Thymus (tissue), 14 donors: Measurements from ENCODE around the gene ARL13A. TPM values are rescaled to one million over a fixed set of nuclear protein-coding genes. Genes with fewer than 3 reads are reported as not detected.
A peak's percentile ranks its signal among the peaks of the same experiment; 100 is the strongest.

Experiments
- DNase-seq, 9 donors: peaks; one replicate each; pipeline ENCODE4 v3.0.0-alpha.2; 2013; ENCODE audit warnings: low spot score in 9 of 9, low read depth in 6 of 9, missing footprints in 1 of 9
- H3K27ac ChIP-seq, 2 donors: one replicate each; pipeline ENCODE4 v1.5.1; 2013; ENCODE audit warnings: control low read depth in 1 of 2, low read depth in 1 of 2, low read length in 1 of 2, mild to moderate bottlenecking in 1 of 2, moderate library complexity in 1 of 2
- H3K27me3 ChIP-seq, 2 donors: one replicate each; pipeline ENCODE4 v1.5.1; 2013; ENCODE audit warnings: low read length in 1 of 2; ENCODE audit not compliant: control insufficient read depth in 2 of 2, insufficient read depth in 1 of 2
- H3K36me3 ChIP-seq, 2 donors: one replicate each; pipeline ENCODE4 v1.5.1; 2013; ENCODE audit warnings: low read length in 1 of 2, mild to moderate bottlenecking in 1 of 2, moderate library complexity in 1 of 2; ENCODE audit not compliant: control insufficient read depth in 2 of 2, insufficient read depth in 2 of 2
- H3K4me1 ChIP-seq, 2 donors: one replicate each; pipeline ENCODE4 v1.5.1; 2013; ENCODE audit warnings: low read length in 2 of 2; ENCODE audit not compliant: control insufficient read depth in 2 of 2, insufficient read depth in 2 of 2
- H3K4me3 ChIP-seq, 2 donors: one replicate each; pipeline ENCODE4 v1.5.1; 2013; ENCODE audit warnings: low read length in 2 of 2, control low read depth in 1 of 2, mild to moderate bottlenecking in 1 of 2
- H3K9me3 ChIP-seq, 2 donors: one replicate each; pipeline ENCODE4 v1.5.1; 2013; ENCODE audit warnings: low read length in 1 of 2, mild to moderate bottlenecking in 1 of 2; ENCODE audit not compliant: control insufficient read depth in 2 of 2, insufficient read depth in 1 of 2
- WGBS: extraction: QIAGEN DNeasy Blood & Tissue Kit; methylation state at CpG from one replicate; pipeline ENCODE4 v1.1.7; 2013; 5-methylcytosine and 5-hydroxymethylcytosine counted together
- long read RNA-seq, 10 donors: transcript quantifications; one replicate each; lab custom pipeline, GENCODE V29; 2026
- polyA plus RNA-seq: library from polyadenylated mRNA; stranded (reverse); fragments of 200-250 nt; gene quantifications from one replicate; pipeline ENCODE4 v1.2.3, GENCODE V29; 2013
- total RNA-seq: library from RNA; stranded (reverse); fragments of 120-200 nt; gene quantifications from one replicate; pipeline ENCODE4 v1.2.4, GENCODE V29; 2013
- donor health status: healthy.

Gene ARL13A
- total RNA-seq (not detected), polyA plus RNA-seq (0.02 TPM)
- long read RNA-seq, donor 1: 0 reads
- long read RNA-seq, donor 2: 0 reads
- long read RNA-seq, donor 3: 0 reads
- long read RNA-seq, donor 4: 0 reads
- long read RNA-seq, donor 5, partial matches to known transcripts: 12 of 12 reads
- long read RNA-seq, donor 5, other reads (novel, unspliced or antisense): 0 of 12 reads
- long read RNA-seq, donor 6: 0 reads
- long read RNA-seq, donor 7: 0 reads
- long read RNA-seq, donor 8: 0 reads
- long read RNA-seq, donor 9: 0 reads
- long read RNA-seq, donor 10: 0 reads

DNA sequence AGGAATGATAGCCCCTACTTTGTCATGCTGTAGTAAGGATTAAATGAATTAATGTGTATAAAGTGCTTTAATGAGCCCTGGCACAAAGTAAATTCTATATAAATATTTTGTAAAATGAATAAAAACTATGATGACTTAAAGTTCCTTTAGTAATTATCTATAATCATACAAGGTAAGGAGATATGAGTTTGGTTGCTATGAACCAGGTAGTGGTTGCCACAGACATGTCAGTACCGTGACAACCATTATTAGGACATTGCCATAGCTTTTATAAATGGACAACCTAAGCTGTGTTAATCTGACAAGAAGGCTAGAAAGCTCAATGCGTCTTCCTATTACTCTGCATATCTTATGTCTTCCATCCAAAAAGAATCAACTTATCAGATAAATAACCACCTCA, at the start of gene ARL13A:
ARL13A (plus strand) TSS at position 301 of the 400 bp plus-strand sequence. CDS start 3,982 bp downstream, outside the sequence.
- Histone ChIP-seq H3K27ac (no peak within 1 kb of the TSS), H3K4me1 (no peaks in the 10 kb centered on the region), H3K27me3 (no peaks in the 10 kb centered on the region), H3K4me3 (no peak within 1 kb of the TSS), H3K36me3 (no peaks in the 10 kb centered on the region), H3K9me3 (no peaks in the 10 kb centered on the region)
- WGBS: 100% methylated on average over 2 of the region's 2 CpGs
- no peak for DNase-seq

DNA sequence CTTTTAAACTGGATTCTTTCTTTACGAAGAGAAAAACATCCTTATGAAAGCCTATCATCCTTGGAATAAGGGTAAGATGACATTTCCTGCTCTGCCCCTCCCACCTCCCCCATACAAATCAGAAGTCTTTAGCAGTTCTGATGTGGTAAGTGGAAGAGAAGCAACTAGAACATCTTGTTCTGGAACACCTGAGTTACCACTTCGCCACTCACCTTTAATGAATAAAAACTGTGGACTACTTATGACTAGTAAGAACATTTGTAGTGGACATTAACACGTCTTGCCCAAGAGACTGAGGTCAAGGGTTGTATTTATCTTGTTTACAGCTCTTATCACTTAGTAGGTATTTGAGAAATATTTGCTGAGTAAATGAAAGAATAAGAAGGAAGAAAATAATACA, 45.1 kb upstream of the ARL13A start:
- WGBS: 68% methylated on average over 3 of the region's 3 CpGs
- H3K36me3 ChIP-seq: no peaks in the 10 kb centered on the region

DNA sequence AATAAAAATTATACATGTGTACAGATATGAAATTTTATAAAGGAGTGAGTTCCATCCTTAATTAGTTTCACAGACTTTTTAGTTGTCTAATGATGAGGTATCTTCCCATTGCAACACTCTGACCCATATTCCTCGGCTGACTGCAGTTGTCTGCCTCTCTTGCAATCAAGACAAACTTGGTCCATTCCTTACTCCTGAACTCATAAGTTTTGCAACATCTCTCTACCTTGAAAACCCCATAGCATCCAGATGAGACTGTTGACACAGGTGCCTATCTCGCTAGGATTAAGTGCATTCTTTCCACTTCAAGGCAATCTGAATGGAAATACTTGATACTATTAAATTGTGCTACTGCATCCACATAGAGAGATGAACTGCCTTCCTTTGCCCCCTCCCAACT, 43.1 kb upstream of the ARL13A start:
- peaks cover 3% of the 10 kb centered on the region in 2 donors for H3K4me1 ChIP-seq
- WGBS: 98% methylated on average over 2 of the region's 2 CpGs
- peaks cover 0 to 18% of the 10 kb centered on the region in 2 donors for H3K27me3 ChIP-seq
- H3K4me3 ChIP-seq: peak overlapping the region in 1 of 2 donors; percentile 72
- no peaks in the 10 kb centered on the region for H3K9me3 ChIP-seq
- H3K27ac ChIP-seq: peak overlapping the region in 1 of 2 donors; percentile 31
- H3K36me3 ChIP-seq: no peaks in the 10 kb centered on the region
- DNase-seq: no peak

More for the DNA sequence above, 45.1 kb upstream of the ARL13A start:
- peaks cover 0 to 17% of the 10 kb centered on the region in 2 donors for H3K27me3 ChIP-seq
- peaks cover 3% of the 10 kb centered on the region in 2 donors for H3K4me1 ChIP-seq
- H3K9me3 ChIP-seq: no peaks in the 10 kb centered on the region
- peak overlapping the region in 1 of 2 donors; percentile 72 for H3K4me3 ChIP-seq
- DNase-seq: peak in 1 of 9 donors; percentile 40
- peak overlapping the region in 1 of 2 donors; percentile 31 for H3K27ac ChIP-seq

DNA sequence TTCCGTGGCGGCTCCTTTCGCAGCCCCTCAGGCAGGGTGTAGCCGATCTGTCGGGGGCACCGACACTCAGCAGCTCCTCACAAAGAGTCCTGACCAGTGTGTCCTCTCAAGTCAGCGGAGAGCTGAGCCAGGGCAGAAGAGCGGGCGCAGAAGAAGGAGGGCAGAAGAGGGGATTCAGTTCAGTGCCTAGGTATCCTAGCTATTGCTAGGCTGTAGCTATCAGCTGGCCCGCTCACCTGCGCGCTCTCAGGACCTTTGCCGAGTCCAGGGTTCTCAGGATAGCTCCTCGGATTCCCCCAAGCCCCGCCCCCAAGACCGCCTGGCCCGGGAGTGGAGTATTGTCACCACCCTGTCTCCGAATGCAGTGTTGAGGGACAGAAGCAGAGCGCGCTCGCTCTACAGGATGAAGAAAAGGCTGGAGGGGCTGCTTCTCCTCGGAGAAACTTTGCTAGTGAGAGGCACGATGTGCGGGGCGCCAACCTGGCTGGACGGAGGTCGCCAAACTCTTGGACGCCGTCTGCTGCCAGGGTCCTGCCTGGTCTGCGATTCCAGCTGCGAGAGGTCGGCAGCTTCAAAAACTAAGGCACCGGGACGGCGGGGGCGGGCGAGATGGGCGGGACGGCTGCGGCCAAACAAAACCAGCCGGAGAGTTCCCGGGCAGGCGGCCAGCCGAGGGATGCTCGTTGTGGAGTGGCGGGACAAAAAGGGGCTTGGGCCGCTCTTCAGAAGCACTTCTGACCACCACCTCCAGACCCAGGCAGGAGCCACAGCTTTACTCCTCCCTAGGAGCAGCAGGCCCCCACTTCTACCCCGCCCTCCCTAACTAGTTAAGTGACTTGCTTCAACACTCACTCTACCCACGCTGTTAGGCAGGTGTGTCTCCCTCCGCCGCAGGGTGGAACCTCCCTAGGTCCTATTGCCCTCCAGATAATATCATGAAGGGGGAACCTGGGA, 40.6 kb upstream of the ARL13A start, which contains the start of gene XKRX:
XKRX (minus strand) TSS at position 258 of the 954 bp plus-strand sequence. CDS start 613 bp downstream, outside the sequence.
- peak within 1 kb of the TSS in 1 of 2 donors; percentile 87 for H3K27ac ChIP-seq

DNA sequence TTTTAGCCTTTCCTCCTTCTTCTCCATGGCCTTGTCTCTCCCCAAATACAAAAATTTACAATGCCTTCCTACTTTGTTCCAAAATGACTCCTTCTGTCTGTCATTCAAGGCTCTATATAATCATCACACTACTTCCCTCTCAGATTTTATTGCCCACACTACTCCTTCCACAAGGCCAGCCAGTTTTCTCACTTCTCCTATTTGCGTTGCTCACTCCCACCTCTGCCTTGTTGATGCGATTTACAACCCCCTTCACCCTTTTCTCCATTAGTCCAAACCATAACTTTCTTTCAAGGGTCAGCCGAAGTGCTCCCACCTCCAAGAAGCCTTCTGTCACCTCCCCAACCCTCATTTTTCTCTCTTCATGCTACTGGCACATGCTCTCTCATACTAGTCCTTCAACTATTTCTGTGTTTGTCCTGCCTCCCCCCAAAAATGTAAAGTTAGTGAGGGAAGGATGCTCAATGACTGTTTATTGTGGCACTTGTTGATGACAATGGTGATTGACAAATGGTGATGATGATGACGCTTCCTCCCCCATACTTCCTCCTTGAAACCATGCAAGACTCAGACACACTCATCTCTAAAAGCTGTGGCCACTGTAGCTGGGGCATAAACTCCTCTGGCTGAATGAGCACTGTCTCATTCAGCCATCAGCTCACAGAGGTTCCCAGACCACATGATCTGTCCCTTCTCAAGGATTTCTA, 38.1 kb upstream of the ARL13A start:
- Histone ChIP-seq H3K4me3 (no peak overlapping the region), H3K9me3 (no peaks in the 10 kb centered on the region), H3K36me3 (no peaks in the 10 kb centered on the region), H3K4me1 (peaks cover 0 to 3% of the 10 kb centered on the region in 2 donors), H3K27ac (no peak overlapping the region), H3K27me3 (peaks cover 0 to 18% of the 10 kb centered on the region in 2 donors)
- 96% methylated on average over 4 of the region's 4 CpGs for WGBS
- DNase-seq: no peak

More for the DNA sequence above, 40.6 kb upstream of the ARL13A start, which contains the start of gene XKRX:
- peaks cover 0 to 18% of the 10 kb centered on the region in 2 donors for H3K27me3 ChIP-seq
- H3K4me3 ChIP-seq: peak within 1 kb of the TSS; percentile 18 to 72
- DNase-seq: peak in 5 of 9 donors; percentile 27 to 73 (median 36)
- peaks cover 0 to 3% of the 10 kb centered on the region in 2 donors for H3K4me1 ChIP-seq
- no peaks in the 10 kb centered on the region for H3K9me3 ChIP-seq
- no peaks in the 10 kb centered on the region for H3K36me3 ChIP-seq
- WGBS: 3% methylated on average over 51 of the region's 51 CpGs

DNA sequence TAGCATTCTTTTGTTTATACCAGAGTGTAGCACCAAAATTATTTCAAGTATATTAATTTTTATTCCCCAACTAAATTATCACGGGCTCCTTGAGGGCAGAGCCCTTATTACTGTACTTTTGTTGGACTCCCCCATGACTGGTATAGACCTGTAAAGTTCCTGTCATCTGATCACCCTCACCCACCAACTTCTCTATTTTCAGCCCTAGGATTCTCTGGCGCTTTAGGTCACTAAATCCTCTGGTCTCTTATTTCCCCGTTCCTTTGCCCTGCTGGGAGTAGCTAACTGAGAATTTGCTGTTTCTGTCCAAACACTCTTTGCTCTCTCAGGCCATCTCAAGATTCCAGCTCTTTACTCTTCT, 37.6 kb upstream of the ARL13A start:
- 94% methylated on average over 3 of the region's 3 CpGs for WGBS
- peaks cover 0 to 3% of the 10 kb centered on the region in 2 donors for H3K4me1 ChIP-seq

DNA sequence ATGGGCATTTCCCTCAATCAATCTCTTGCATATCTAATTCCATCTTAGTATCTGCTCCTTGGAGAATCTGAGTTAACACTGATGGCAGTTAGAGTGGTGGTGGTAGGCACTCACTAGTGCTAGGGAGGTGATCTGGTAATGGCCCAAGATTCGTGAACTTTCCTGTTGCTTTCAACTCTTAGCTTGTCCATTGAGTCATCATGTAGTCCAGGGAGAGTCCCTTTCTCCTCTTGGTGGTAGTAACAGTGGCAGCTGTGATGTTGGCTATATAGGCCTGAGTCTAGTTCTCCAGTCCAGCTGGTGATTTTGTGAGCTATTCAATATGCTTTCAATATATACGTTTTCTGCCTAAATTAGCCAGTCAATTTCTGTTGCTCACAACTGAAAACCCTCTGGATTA, 33.7 kb upstream of the ARL13A start:
- no peaks in the 10 kb centered on the region for H3K9me3 ChIP-seq
- DNase-seq: no peak
- peaks cover 0 to 3% of the 10 kb centered on the region in 2 donors for H3K4me1 ChIP-seq
- no peak overlapping the region for H3K4me3 ChIP-seq
- no peaks in the 10 kb centered on the region for H3K36me3 ChIP-seq
- 97% methylated on average over 2 of the region's 2 CpGs for WGBS
- H3K27ac ChIP-seq: no peak overlapping the region
- H3K27me3 ChIP-seq: no peaks in the 10 kb centered on the region

More for the DNA sequence above, 37.6 kb upstream of the ARL13A start:
- DNase-seq: no peak
- no peak overlapping the region for H3K4me3 ChIP-seq
- H3K27ac ChIP-seq: no peak overlapping the region
- H3K9me3 ChIP-seq: no peaks in the 10 kb centered on the region
- H3K36me3 ChIP-seq: no peaks in the 10 kb centered on the region
- peaks cover 0 to 18% of the 10 kb centered on the region in 2 donors for H3K27me3 ChIP-seq

DNA sequence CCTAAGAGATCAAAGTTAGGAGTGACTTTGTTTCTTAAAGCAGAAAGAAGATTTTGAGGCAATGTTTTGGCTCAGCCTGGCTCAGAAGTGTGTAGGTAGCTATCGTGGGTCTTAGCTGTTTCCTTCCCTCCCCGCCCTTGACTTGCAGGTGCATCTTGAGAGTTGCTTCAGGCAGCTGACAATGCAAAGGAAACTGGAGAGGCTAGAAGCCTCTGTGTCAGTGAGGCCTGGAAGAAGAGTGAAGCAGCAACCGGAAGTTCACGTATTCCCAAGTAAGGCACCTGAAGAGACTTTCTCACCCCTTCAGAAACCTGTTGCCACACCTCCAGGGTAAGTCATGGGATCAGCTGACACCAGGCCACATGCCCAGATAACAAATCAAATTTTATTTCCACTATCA, 30.2 kb upstream of the ARL13A start:
- Histone ChIP-seq H3K27me3 (no peaks in the 10 kb centered on the region), H3K9me3 (no peaks in the 10 kb centered on the region), H3K4me3 (no peak overlapping the region), H3K27ac (peak overlapping the region in 1 of 2 donors; percentile 53), H3K36me3 (no peaks in the 10 kb centered on the region), H3K4me1 (peaks cover 0 to 3% of the 10 kb centered on the region in 2 donors)
- DNase-seq: peak in 4 of 9 donors; percentile 33 to 79 (median 50)
- WGBS: 21% methylated on average over 4 of the region's 4 CpGs
